DMS114 treated with DMSO at 0.1 percent for 48 hours (cell line): ENCODE measurements around the gene KLHL33.

Experiments
- DNase-seq: peaks from one replicate; lab custom pipeline; 2025; ENCODE audit not compliant: unreplicated experiment; lab: John Stamatoyannopoulos, UW

Gene KLHL33

DNA sequence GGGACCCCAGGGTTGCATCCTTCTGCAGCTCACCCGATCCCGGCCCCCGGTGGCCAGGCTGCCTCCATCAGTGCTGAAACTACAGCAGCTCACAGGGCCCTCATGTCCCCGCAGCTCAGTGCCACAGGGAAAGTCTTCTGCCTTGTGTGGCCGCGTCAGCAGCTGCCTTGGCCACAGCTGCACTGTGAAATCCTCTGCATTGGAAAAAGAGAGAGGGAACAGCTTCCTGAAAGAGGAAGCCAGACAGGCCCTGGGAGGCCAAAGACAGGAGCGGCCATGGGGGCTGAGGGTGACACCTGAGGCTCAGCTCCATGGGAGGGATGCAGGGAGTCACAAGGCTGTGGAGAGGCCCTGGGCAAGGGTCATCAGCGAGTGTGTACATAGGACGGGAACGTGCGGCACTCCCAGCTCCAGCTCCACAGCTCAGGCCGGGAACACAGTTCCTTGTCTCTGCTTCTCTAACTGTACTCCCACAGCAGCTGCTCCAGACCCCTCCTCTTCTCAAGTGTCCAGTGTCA, 59.8 kb downstream of the KLHL33 start:
- DNase-seq, result no peak
